GM18508 (cell line): ENCODE measurements around the gene DENND4C.
"Not testable (repeated sequence)": the region's sequence is repeated elsewhere in the genome, so short reads cannot be mapped to it uniquely, and the experiment has no call there.

Experiments used
- ATAC-seq: cut with Tn5 transposase; IDR thresholded peaks from one replicate; pipeline ENCODE4 v1.9.1; 2021; ENCODE audit warnings: moderate number of reproducible peaks; ENCODE audit not compliant: insufficient read depth, unreplicated experiment

Gene DENND4C

GRCh38 chr9:19259665-19260255, 29.3 kb downstream of the DENND4C start:
- not testable (repeated sequence) for ATAC-seq

DNA sequence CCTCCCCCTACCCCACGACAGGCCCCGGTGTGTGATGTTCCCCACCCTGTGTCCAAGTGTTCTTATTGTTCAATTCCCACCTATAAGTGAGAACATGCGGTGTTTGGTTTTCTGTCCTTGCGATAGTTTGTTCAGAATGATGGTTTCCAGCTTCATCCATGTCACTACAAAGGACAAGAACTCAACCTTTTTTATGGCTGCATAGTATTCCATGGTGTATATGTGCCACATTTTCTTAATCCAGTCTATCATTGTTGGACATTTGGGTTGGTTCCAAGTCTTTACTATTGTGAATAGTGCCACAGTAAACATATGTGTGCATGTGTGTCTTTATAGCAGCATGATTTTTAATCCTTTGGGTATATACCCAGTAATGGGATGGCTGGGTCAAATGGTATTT, 35.1 kb downstream of the DENND4C start:
- ATAC-seq, result not testable (repeated sequence)

DNA sequence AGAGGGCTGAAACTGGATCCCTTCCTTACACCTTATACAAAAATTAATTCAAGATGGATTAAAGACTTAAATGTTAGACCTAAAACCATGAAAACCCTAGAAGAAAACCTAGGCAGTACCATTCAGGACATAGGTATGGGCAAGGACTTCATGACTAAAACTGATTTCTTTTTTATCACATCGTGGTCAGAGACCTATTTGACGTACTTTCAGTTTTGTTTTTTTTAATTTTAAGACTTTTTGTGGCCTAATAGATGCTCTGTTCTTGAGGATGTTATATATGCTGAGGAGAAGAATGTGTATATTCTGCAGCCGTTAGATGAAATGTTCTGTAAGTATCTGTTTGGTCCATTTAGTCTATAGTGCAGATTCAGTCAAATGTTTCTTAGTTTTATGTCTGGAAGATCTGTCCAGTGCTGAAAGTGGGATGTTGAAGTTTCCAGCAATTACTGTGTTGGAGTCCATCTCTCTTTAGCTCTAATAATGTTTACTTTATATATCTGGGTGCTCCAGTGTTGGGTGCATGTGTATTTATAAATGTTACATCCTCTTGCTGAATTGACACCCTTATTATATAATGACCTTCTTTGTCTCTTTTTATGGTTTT, 36.4 kb downstream of the DENND4C start:
- peak; percentile 63 for ATAC-seq

GRCh38 chr9:19269582-19269981, 39.1 kb downstream of the DENND4C start:
- no peak for ATAC-seq

DNA sequence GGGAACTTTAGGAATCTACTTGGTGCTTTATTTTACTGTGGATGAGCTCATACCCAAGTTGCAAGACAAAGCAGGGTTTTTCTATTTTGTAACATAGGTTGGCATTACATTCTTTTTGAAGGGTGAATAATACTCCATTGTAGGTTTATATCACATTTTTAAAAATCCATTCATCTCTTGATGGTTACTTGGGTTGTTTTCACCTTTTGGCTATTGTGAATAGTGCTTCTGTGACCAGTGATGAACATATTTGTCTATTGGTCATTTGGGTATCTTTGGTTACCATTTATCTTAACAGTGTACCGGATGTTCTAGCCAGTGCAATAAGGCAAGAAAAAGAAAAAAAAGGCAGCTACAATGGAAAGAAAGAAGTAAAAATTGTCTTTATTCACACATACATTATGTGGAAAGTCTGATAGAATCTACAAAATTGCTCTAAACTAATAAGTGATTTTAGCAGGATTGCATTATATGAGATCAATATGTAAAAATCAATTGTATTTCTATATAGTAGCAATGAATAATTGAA, 40.0 kb downstream of the DENND4C start:
- ATAC-seq, result no peak

- no peak for ATAC-seq
Observed at GRCh38 chr9:19271081-19271480, 40.6 kb downstream of the DENND4C start.

GRCh38 chr9:19281801-19282200, 51.3 kb downstream of the DENND4C start:
- ATAC-seq, result no peak

DNA sequence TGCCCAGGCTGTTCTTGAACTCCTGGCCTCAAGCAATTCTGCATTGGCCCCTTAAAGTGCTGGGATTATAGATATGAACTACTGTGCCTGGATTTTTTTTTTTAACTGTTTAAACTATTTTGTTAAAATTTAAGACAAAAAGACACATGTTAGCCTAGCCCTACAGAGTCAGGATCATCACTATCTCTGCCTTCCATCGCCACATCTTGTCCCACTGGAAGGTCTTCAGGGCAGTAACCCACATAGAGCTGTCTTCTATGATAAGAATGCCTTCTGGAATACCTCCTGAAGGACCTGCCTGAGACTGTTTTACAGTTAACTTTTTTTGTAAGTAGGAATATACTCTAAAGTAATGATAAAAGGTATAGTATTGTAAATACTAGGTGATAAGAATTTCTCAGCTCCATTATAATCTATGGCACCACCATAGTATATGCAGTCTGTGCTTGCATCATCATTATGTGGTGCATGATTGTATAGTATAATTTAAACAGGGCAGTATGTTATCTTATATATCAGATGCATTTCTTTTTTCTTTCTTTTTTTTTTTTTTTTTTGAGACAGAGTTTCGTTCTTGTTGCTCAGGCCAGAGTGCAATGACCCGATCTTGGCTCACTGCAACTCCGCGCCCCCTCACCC, 52.7 kb downstream of the DENND4C start:
- ATAC-seq, result no peak

DNA sequence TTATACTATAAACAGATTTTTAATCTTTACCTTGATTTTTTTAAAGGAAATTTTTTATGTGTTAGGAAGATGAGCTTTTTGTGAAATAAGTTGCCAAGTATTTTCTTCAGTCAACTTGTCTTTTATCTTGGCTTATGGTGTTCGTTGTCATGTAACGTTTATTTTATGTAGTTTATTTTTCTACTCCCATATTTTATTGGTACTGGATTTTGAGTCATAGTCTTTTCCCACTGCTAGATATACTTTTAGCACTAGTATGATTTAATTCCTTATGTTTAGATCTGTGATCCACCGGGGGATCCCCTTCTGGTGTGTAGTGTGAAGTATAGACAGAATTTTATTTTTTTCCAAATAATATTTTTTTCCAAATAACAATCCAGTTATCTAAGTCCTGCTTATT, 54.2 kb downstream of the DENND4C start:
- no peak for ATAC-seq

GRCh38 chr9:19286634-19287188, 56.2 kb downstream of the DENND4C start:
- ATAC-seq, result no peak

DNA sequence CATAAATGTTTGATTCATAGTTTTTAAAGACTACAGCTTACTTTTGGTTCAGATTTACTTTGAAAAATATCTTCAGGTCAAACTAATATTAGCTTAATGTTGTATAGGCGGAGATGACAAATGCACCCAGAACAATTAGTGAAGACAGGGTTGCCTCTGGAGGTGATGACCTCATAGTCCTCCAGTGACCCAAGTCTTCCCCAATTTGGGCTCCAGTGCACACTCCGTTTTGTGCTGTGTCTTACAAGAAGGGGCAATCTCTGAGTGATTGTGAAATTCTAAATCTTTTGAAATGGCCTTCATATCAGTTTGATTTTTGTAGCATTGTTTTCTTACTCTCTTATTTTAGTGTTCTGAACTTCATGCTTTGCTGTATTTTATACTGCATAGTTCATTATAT, 57.6 kb downstream of the DENND4C start:
- no peak for ATAC-seq

GRCh38 chr9:19290103-19290502, 59.6 kb downstream of the DENND4C start:
- no peak for ATAC-seq

- no peak for ATAC-seq
Observed at GRCh38 chr9:19294219-19294618, 63.7 kb downstream of the DENND4C start.

DNA sequence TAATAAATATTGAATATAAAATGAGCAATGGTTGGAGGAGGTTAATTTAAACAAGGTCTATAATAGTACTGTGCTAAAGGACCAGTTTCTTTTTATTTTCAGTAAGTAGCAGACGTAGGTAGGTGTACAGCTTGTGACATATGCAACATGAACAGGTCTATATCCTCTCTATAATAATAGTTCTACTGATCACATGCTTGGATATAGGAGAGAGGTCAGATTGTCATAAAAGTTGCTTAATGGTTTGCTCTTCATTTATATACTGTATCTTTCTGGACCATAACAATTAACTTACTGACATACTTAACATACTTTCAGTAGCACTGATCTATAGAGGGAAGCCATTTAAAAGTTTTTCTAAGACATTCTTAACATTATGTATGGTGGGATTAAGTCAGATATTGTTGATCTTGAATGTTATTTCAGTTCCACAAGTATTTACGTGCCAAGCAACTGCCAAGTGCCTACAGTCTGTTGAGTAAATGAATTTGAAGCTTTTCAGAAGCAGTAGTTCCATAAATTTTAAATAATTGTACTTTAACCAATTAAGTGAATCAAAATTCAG, 68.0 kb downstream of the DENND4C start:
- no peak for ATAC-seq

DNA sequence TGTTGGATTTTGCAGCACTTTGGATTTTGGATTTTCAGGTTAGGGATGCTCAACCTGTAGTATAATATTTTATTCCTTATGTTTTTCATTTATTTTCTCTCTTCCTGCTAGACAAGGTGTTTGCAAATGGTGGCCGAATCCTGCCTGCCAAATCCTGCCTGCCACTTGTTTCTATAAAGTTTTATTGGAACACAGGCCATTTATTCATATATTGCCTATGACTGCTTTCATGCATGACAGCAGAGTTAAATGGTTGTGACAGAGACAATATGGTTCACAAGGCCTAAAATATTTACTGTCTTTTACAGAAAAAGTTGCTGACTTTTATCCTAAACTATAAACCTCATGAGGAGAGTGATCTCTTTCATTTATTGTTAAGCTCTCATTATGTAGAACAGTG, 72.7 kb downstream of the DENND4C start:
- ATAC-seq, result no peak

DNA sequence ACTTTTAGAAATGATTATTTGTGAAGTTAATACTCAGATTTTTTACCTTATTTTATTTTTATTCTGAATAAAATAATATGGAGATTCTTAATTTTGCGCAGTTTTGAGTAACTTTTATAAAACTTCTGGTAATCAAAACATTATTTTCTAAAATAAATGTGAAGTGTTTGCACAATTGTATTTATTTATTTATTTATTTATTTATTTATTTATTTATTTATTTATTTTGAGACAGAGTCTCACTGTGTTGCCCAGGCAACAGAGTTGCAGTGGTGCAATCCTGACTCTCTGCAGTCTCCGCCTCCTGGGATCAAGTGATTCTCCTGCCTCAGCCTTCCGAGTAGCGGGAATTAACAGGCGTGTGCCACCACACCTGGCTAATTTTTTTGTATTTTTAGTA, 76.1 kb downstream of the DENND4C start:
- no peak for ATAC-seq

DNA sequence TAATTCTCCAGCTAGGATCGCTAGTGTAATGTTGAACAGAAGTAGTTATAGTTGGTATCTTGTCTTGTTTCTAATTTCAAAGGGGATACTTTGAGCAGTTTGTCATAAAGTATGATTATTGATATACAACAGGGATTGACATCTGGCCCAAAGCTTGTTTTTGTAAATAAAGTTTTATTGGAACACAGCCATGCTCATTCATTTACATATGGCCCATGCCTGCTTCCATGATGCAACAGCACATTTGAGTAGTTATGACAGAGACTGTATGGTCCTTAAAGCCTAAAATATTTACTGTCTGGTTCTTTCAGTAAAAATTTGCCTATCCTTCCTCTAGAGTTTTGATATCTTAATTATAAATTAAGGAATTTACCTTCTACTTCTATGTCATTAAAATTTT, 79.8 kb downstream of the DENND4C start:
- ATAC-seq, result no peak

DNA sequence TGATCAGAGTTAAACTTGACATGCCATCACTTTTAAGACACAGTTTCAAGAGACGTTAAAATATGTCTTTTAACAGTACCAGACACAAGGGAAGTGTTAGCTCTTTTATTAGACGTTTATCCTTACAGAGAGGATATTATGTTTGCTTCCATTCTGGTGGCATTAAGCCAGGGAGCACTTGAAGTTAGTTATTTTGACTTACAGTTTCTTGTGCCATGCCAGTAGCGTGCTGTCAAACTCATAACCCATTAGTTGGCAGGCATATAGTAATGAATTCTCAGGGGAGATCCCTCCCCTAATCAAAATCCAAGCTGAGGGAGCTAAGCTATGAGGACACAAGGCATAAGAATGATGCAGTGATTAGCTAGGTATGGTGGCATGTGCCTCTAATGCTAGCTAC, 83.1 kb downstream of the DENND4C start:
- ATAC-seq, result no peak

DNA sequence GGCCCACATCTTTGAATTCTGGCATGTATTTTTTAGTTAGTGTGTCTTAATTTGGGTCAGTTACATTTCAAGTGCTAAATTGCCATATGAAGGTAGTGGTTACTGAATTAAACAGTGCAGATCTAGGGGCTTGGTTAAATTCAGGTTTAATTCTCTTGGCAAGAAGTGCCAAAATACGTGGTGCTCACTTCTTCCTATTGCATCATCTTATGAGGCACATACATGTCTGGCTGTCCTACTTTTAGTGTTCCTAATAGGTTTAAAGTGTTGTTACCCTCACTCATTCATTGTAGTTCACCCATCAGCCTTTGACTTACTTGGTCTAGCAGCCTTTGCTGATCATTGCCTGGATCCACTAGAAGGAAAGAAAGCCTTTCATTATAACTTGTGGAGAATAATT, 90.0 kb downstream of the DENND4C start:
- no peak for ATAC-seq

DNA sequence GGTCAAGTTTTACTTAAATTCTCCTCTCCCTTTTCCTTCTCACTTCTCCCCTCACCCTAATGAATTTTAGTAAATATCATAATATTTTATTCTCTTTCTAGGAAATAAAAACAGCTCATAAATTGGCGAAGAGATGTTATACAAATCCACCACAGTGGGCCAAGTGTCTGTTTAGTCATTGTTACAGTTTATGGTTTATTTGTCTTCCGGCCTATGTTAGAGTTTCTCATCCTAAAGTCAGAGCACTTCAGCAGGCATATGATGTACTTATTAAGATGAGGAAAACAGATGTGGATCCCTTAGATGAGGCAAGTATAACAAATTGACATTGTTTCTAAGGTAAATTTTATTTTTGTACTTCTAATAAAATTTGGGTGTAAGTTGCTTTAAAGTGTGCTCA, 101.4 kb downstream of the DENND4C start:
- ATAC-seq, result no peak

DNA sequence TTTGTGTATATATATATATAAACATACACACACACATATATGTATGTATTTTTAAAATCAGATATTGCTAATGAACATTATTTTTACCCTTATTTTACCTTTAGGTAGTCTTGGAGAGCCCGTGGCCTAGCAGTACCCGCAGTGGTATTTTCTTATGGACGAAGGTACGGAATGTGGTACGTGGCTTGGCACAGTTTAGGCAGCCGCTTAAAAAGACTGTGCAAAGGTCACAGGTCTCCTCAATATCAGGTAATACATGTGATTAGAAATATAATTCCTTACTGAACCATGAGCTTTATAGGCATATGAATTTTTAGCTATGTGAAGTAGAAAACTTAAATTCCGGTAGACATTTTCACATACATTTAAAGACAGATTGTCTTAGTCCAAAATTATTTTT, 105.7 kb downstream of the DENND4C start:
- no peak for ATAC-seq
